A549 (cell line): Measurements from ENCODE around the gene LYZL1.
"Not testable (repeated sequence)": the region's sequence is repeated elsewhere in the genome, so short reads cannot be mapped to it uniquely, and the experiment has no call there.

Experiments
- CTCF ChIP-seq: fragments of >200 bp; sonication (Bioruptor Twin); formaldehyde crosslinking; IDR thresholded peaks from 3 replicates; pipeline ENCODE4 v1.5.1; 2016
- RCOR1 ChIP-seq: fragments of 150-350 bp; IDR thresholded peaks from 2 replicates; pipeline ENCODE4 v1.6.1; 2014; ENCODE audit warnings: antibody characterized with exemption, low read length, low read depth
- REST ChIP-seq: fragments of 200-600 bp; sonication (generic); IDR thresholded peaks from 2 replicates; pipeline ENCODE4 v1.6.1; 2016; ENCODE audit warnings: antibody characterized with exemption, mild to moderate bottlenecking, moderate library complexity

GRCh38 chr10:29310463-29310862 lies 21.6 kb downstream of the LYZL1 start:
- TF ChIP-seq RCOR1, CTCF, REST: not testable (repeated sequence)
